ENCODE data around the gene NETO1.

GRCh38 chr18:72819050-72819449 is 48.7 kb downstream of the NETO1 start:
- no peak for TF ChIP-seq POLR2AphosphoS5 (IDR thresholded peaks at IDR 0.05; ENCODE audit: low read depth, low read length)
- no peak for TF ChIP-seq REST (IDR thresholded peaks at IDR 0.05; ENCODE audit: insufficient read depth in 1 of 2, low read depth in 2 of 2, low read length in 2 of 2)
- TF ChIP-seq FOXP2 (optimal IDR thresholded peaks at IDR 0.05; ENCODE audit: borderline replicate concordance, extremely low read depth, extremely low read length, insufficient read depth): no peak
- no peak for TF ChIP-seq SIN3A (IDR thresholded peaks at IDR 0.05; ENCODE audit: borderline replicate concordance, insufficient read depth, low read length)
- TF ChIP-seq TAF1 (IDR thresholded peaks at IDR 0.05; ENCODE audit: borderline replicate concordance, insufficient read depth, low read length): no peak

Data from PFSK-1 (cell line).